ENCODE results near the gene AMPD2.

AMPD2 gene

GRCh38 chr1:109639841-109640184 lies 20.2 kb downstream of the AMPD2 start:
- Mint-ChIP-seq H3K36me3 (ENCODE audit: low read depth) (no peaks in the 10 kb centered on the region), H3K9me3 (peaks cover 3% of the 10 kb centered on the region), H3K4me3 (no peak overlapping the region), H3K27ac (no peak overlapping the region), H3K27me3 (ENCODE audit: low read depth, poor library complexity) (peaks cover 22% of the 10 kb centered on the region), H3K4me1 (peaks cover 31% of the 10 kb centered on the region)
- no peak for DNase-seq
- TF ChIP-seq, protein P1, sequence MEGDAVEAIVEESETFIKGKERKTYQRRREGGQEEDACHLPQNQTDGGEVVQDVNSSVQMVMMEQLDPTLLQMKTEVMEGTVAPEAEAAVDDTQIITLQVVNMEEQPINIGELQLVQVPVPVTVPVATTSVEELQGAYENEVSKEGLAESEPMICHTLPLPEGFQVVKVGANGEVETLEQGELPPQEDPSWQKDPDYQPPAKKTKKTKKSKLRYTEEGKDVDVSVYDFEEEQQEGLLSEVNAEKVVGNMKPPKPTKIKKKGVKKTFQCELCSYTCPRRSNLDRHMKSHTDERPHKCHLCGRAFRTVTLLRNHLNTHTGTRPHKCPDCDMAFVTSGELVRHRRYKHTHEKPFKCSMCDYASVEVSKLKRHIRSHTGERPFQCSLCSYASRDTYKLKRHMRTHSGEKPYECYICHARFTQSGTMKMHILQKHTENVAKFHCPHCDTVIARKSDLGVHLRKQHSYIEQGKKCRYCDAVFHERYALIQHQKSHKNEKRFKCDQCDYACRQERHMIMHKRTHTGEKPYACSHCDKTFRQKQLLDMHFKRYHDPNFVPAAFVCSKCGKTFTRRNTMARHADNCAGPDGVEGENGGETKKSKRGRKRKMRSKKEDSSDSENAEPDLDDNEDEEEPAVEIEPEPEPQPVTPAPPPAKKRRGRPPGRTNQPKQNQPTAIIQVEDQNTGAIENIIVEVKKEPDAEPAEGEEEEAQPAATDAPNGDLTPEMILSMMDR (IDR thresholded peaks at IDR 0.05), result no peak

GRCh38 chr1:109640285-109640865 lies 20.7 kb downstream of the AMPD2 start:
- H3K27me3 Mint-ChIP-seq (ENCODE audit: low read depth, poor library complexity), result peaks cover 27% of the 10 kb centered on the region
- peaks cover 9% of the 10 kb centered on the region for H3K9me3 Mint-ChIP-seq
- H3K36me3 Mint-ChIP-seq (ENCODE audit: low read depth), result no peaks in the 10 kb centered on the region
- H3K27ac Mint-ChIP-seq, result no peak overlapping the region
- H3K4me1 Mint-ChIP-seq, result peaks cover 34% of the 10 kb centered on the region
- H3K4me3 Mint-ChIP-seq, result no peak overlapping the region
- DNase-seq, result peak; percentile 96
- TF ChIP-seq, protein P1 (IDR thresholded peaks at IDR 0.05), result peak; percentile 90

DNA sequence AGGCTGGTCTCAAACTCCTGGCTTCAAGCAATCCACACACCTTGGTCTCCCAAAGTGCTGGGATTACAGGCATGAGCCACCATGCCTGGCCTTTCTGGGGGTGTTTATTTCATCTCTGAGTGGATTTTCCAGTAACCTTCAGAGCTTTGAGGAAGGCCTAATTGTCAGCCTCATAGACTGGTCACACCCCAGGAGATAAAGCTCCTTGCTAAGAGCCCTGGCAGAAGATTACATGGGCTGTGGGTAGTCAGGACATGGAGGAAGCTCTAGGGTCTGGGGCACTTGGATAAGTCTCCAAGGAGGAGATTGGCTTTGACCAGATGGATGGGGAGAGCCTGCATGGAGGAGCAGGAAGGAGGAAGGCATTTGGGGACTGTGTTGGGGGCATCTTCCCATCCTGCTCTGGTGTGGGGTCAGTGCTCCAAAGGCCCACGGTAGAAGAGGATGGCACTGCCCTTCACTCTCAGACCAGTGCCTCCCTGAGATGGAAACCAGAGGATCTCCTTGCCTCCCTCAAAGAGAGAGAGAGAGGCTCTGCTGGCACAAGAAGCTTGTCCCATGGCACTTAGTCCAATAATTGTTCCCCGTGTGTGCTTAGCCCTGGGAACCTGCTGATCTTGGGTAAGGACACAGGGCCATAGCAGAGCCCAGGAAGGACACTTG lies 21.6 kb downstream of the AMPD2 start:
- peaks cover 4% of the 10 kb centered on the region for H3K36me3 Mint-ChIP-seq (ENCODE audit: low read depth)
- TF ChIP-seq, protein P1 (IDR thresholded peaks at IDR 0.05), result no peak
- H3K27me3 Mint-ChIP-seq (ENCODE audit: low read depth, poor library complexity), result peaks cover 28% of the 10 kb centered on the region
- H3K4me1 Mint-ChIP-seq, result peaks cover 28% of the 10 kb centered on the region
- no peak overlapping the region for H3K4me3 Mint-ChIP-seq
- DNase-seq, result no peak
- H3K9me3 Mint-ChIP-seq, result peaks cover 13% of the 10 kb centered on the region
- no peak overlapping the region for H3K27ac Mint-ChIP-seq

DNA sequence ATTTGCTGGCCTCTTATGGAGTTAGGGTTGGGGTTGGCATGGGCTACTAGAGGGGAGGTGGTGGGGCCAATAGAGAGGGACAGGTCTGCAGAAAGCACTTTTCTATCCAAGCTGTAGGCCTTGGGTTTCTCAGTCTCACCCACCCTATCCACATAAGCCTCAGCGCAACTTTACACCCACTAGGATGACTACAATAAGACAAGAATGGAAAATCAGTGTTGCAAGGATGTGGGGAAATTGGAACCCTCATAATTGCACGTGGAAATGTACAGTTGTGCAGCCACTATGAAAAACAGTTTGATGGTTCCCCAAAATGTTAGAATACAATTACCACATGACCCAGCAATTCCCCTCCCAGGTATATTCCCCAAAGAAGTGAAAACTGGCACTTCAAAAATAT lies 22.2 kb downstream of the AMPD2 start:
- H3K9me3 Mint-ChIP-seq, result peaks cover 16% of the 10 kb centered on the region
- no peak overlapping the region for H3K27ac Mint-ChIP-seq
- TF ChIP-seq, protein P1 (IDR thresholded peaks at IDR 0.05), result no peak
- peaks cover 5% of the 10 kb centered on the region for H3K36me3 Mint-ChIP-seq (ENCODE audit: low read depth)
- H3K4me1 Mint-ChIP-seq, result peaks cover 22% of the 10 kb centered on the region
- H3K4me3 Mint-ChIP-seq, result no peak overlapping the region
- peaks cover 28% of the 10 kb centered on the region for H3K27me3 Mint-ChIP-seq (ENCODE audit: low read depth, poor library complexity)
- DNase-seq, result no peak

GRCh38 chr1:109642626-109643025 lies 23.0 kb downstream of the AMPD2 start:
- no peak overlapping the region for H3K4me3 Mint-ChIP-seq
- peaks cover 21% of the 10 kb centered on the region for H3K4me1 Mint-ChIP-seq
- H3K27me3 Mint-ChIP-seq (ENCODE audit: low read depth, poor library complexity), result peaks cover 32% of the 10 kb centered on the region
- TF ChIP-seq, protein P1 (IDR thresholded peaks at IDR 0.05), result no peak
- DNase-seq, result no peak
- peaks cover 5% of the 10 kb centered on the region for H3K36me3 Mint-ChIP-seq (ENCODE audit: low read depth)
- H3K27ac Mint-ChIP-seq, result no peak overlapping the region
- peaks cover 23% of the 10 kb centered on the region for H3K9me3 Mint-ChIP-seq

Measured in nephron progenitor cell (in vitro differentiated cells).